Stimulated activated CD8-positive, alpha-beta memory T cell treated with anti-CD3 and anti-CD28 coated beads, Interleukin-2, amount 100 ng/mL, for 1 hour (primary cell): ENCODE results near the gene PDE6A.

ENCODE experiments used
- DNase-seq, 2 donors: peaks; one replicate each; pipeline ENCODE4 v3.0.0-alpha.2; 2020; ENCODE audit warnings: low read depth in 2 of 2

PDE6A gene

GRCh38 chr5:149838881-149839739 lies 105.5 kb downstream of the PDE6A start:
- no peak for DNase-seq

- DNase-seq = no peak
Observed at GRCh38 chr5:149837680-149838269, 106.8 kb downstream of the PDE6A start.

- no peak for DNase-seq
Observed at GRCh38 chr5:149836451-149837139, 108.0 kb downstream of the PDE6A start.

GRCh38 chr5:149834246-149834855 lies 110.2 kb downstream of the PDE6A start:
- DNase-seq = peak in 1 of 2 donors; percentile 4

- no peak for DNase-seq
Observed at GRCh38 chr5:149833116-149833827, 111.3 kb downstream of the PDE6A start.

- no peak for DNase-seq
Observed at GRCh38 chr5:149832636-149833035, 112.0 kb downstream of the PDE6A start.

GRCh38 chr5:149831492-149831891 lies 113.1 kb downstream of the PDE6A start:
- no peak for DNase-seq

- no peak for DNase-seq
Observed at GRCh38 chr5:149830579-149830978, 114.0 kb downstream of the PDE6A start.

- DNase-seq = no peak
Observed at GRCh38 chr5:149829954-149830353, 114.6 kb downstream of the PDE6A start.

GRCh38 chr5:149828161-149829011 lies 116.2 kb downstream of the PDE6A start:
- DNase-seq = peak; percentile 71 to 72

GRCh38 chr5:149827546-149827945 lies 117.0 kb downstream of the PDE6A start:
- no peak for DNase-seq

- no peak for DNase-seq
Observed at GRCh38 chr5:149827086-149827485, 117.5 kb downstream of the PDE6A start.

GRCh38 chr5:149826574-149826973 lies 118.0 kb downstream of the PDE6A start:
- DNase-seq = no peak

GRCh38 chr5:149824846-149825245 lies 119.7 kb downstream of the PDE6A start:
- no peak for DNase-seq

GRCh38 chr5:149824120-149824519 lies 120.5 kb downstream of the PDE6A start:
- DNase-seq = no peak

- DNase-seq = no peak
Observed at GRCh38 chr5:149823375-149823774, 121.2 kb downstream of the PDE6A start.

- DNase-seq = no peak
Observed at GRCh38 chr5:149822301-149822700, 122.3 kb downstream of the PDE6A start.

- DNase-seq = no peak
Observed at GRCh38 chr5:149820536-149821510, 123.8 kb downstream of the PDE6A start.

GRCh38 chr5:149820012-149820411 lies 124.6 kb downstream of the PDE6A start:
- no peak for DNase-seq
